HG03196 (cell line): ENCODE measurements around the gene TSR1.

ENCODE experiments used
- ATAC-seq: cut with Tn5 transposase; IDR thresholded peaks from one replicate; pipeline ENCODE4 v1.9.1; 2021; ENCODE audit not compliant: unreplicated experiment

TSR1 gene

DNA sequence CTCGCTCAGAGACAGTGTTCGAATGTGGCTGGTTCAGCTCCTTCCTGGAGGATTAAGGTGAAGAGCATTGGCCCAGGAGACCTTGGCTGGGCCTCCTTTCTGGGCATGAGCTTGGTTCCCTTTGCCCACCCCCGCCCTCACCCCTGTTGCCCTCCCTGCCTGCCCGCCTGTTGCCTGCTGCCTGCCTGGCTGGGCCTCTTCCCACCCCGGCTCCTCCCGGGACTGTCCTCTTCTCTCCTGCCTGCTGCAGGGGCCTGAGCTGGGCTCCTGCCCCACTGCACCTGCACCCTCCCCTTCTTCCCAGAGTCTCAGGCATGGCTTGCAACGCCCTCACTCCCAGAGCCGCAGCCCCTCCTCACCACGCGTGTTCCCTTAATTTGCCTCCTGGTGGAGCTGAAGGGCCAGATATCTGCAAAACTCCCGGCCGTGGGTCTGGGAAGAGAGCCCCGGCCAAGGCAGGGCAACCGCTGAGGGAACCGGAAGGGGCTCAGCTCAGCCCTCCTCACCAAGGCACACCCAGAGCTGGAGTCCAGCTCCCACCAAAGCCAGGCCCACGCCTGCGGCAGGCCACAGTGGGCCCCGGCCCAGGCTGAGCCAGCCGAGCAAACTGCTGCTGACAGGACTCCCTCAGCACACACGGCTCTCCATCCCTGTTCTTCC lies 33.4 kb upstream of the TSR1 start:
- ATAC-seq, result no peak

DNA sequence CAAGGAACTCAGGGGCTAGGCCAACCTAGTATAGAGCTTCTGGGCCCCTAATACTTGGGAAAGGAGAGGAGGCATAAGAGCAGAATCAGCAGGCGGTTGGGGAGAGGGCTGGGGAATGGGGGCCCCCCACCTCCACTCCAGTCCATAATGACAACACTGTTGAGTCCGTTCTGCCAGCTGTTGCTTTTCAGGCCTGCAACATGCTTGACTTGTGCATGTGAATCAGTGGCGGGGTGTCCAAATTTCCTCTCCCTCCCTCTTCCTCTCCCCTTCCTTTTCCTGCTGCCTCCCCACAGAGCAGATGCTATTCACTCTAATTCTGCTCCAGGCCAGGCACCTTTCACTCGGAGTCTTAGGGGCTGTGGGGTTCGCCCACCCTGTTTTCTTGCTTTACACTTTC lies 32.8 kb upstream of the TSR1 start:
- no peak for ATAC-seq

- no peak for ATAC-seq
Observed at GRCh38 chr17:2368359-2368758, 32.1 kb upstream of the TSR1 start.

DNA sequence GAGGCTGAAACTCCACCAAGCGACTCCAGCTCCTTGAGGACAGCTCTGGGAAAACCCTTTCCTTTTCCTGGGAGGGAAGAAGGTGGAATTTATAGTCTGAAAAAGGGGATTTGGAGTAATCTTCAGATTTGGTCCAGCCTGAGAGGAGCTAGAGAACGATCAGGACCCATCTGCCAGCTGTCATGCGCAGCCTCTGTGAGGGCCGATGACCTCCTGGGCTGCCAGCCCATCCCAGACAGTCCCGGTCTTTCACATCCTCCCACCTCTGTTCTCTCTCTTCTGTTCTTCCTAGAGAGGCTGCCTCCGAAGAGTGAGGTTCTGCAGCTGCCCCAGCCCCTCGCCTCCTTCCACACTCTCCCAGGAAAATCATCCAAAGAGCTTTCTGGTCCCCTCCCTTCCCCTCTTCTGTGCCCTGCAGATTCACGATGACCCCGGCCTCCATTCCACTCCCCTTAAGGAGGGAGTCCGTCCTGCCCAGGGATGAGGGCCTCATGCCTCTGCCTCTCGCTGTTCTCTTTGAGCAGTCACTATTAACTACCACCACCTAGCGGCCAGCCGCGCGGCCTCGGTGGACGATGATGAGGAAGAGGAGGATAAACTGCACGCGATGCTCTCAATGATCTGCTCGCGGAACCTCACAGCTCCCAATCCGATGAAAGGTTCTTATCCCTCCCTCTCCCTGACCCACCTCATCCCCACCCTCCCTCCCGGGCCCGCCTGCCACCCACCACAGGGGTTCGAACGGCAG lies 30.7 kb upstream of the TSR1 start:
- ATAC-seq, result no peak

DNA sequence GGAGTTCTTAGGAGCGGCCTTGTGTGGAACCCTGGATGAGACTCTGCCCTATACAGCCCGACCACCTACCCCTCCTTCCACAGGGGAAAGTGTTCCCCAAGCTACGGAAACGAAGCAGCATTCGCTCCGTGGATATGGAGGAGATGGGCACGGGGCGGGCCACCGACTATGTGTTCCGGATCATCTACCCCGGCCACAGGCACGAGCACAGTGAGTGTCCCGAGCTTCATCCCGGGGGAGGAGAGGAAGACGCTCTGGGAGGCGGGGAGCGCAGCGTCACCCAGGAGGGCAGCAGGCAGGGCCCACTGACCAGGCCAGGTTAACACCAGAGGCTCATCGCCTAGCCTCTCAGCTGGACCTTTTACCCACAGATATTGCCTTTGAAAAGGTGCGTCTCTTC lies 28.9 kb upstream of the TSR1 start:
- no peak for ATAC-seq

DNA sequence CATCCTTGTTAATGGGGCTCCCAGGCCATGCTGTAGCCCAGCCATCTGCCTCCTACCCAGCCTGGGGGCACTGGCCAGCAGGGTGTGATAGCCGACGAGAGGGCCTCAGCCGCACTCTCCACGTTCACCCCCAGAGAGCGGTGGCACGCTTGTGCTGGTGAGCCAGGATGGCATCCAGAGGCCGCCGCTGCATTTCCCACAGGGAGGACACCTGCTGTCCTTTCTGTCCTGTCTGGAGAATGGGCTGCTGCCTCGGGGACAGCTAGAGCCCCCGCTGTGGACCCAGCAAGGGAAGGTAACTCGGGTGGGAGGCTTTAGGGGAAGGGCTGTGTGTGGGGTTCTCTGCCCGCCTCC lies 28.5 kb upstream of the TSR1 start:
- no peak for ATAC-seq

DNA sequence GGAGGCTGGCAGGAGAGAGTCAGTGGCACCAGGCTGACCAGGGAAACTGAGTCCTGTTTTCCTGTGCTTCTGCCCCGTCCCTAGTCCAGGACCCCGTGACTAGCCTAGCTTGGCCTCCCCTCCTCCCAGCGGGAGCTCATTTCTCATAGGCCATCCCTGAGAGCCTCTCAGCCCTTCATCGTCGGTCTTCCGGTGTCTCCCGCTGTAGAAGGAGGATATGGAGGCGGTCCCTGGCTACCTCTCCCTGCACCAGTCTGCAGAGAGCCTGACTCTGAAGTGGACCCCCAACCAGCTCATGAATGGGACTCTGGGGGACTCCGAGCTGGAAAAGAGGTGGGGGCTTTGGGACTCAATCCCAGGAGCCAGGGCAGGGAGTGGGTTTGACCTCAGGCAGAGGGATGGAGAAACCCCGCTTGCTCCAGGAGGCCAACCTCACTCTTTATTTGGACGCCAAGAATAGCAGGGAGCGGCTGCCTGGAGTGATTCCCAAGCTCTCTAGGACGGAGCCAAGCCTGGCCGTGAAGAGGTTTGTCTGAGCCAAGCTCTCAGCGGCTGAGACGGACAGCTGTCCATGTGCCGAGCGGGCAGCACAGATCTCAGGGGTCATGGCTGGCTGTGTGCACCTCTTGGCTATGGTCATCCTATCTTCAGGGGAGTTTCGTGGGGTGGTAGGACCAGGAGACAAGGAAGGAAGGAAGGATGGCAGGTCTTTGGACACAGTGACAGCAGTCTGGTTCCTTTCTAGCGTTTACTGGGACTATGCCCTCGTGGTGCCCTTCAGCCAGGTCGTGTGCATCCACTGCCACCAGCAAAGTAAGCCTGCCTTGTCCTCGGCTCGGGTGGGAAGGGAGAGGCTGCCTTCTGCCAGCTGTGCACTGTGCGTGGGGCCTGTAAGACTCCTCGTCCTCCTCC lies 27.9 kb upstream of the TSR1 start:
- no peak for ATAC-seq

DNA sequence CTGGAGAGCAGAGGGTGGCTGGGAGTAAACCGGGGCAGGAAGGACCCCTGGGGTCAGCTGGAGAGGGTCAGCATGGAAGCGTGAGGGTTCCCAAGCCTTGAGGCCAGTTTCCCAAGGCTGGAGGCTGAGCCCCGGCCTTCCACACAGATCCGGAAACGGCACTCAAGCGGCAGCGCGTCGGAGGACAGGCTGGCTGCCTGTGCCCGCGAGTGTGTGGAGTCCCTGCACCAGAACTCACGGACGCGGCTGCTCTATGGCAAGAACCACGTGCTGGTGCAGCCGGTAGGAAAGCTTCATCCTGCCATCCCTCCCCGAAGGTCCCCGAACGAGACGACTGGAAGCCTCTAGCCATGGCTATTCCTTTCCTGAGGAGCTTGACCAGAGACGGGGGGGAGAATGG lies 27.1 kb upstream of the TSR1 start:
- no peak for ATAC-seq

- ATAC-seq, result no peak
Observed at GRCh38 chr17:2362881-2363280, 26.6 kb upstream of the TSR1 start.

DNA sequence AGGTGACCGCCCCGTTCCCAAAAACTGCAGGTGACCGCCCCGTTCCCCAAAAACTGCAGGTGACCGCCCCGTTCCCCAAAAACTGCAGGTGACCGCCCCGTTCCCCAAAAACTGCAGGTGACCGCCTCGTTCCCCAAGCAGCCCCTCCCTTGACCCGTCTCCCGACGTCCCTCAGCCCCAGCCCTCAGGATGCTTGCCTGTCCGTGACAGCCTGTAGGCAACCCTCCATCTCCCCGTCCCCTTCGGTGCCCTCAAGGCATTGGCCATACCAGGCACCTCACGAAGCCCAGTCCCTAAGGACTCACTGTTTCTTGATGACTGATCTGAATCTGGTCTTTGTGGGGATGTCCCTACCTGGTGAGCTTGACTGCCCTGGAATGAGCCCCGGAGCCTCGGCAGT lies 26.2 kb upstream of the TSR1 start:
- no peak for ATAC-seq

GRCh38 chr17:2362016-2362415 lies 25.8 kb upstream of the TSR1 start:
- no peak for ATAC-seq

GRCh38 chr17:2361010-2361760 lies 24.9 kb upstream of the TSR1 start:
- ATAC-seq, result no peak

DNA sequence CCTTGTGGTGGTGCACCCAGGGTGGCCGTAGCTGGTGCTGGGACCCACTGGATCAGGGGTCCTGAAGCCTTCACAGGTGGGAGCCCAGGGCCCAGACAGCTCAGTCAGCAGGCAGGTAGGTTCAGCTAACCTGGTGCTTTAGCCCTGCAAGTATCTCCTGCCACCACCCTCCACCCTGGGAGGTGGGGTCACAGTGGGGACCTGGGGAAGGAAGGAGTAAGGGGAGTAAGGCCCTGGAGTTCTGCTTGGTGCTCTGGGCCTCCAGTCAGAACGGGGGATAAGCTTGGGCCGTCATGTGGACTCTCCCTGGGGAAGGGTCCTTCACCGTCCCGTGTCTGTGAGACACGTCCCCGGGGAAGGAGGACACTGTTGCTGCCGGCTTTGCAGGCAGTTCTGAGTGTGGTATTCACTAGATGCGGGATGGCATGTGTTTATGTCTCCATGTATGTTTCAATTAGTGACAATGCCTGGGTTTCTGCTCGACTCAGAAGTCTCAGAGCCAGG lies 21.7 kb upstream of the TSR1 start:
- no peak for ATAC-seq

DNA sequence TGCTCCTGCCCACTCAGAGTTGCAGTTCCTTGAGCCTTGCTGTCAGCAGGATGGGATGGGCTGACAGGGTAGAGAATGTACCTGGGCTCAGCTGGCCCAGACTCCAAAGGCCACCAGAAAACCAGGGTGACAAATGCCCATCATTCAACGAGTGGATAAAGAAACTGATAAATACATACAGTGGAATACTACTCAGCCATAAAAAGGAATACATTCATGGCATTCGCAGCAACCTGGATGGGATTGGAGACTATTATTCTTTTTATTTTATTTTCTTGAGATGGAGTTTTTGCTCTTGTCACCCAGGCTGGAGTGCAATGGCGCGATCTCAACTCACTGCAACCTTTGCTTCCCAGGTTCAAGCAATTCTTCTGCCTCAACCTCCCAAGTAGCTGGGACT lies 21.0 kb upstream of the TSR1 start:
- ATAC-seq, result no peak

DNA sequence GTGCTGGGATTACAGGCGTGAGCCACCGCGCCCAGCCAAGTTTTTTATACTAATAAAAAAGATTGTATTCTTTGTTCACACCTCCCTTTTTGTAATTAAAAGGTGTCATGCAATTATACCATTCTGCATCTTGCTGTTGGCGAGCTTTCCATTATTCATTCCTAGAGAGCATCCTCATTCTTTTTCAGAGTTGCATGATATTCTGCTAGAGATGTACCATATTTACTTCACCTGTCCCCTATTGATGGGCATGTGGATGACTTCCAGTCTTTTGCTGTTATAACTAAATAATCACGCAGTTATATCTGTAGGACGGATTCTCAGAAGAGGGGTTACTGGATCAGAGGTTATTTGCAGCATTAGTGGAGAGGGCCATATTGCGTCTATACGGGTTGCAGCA lies 18.1 kb upstream of the TSR1 start:
- ATAC-seq, result no peak

DNA sequence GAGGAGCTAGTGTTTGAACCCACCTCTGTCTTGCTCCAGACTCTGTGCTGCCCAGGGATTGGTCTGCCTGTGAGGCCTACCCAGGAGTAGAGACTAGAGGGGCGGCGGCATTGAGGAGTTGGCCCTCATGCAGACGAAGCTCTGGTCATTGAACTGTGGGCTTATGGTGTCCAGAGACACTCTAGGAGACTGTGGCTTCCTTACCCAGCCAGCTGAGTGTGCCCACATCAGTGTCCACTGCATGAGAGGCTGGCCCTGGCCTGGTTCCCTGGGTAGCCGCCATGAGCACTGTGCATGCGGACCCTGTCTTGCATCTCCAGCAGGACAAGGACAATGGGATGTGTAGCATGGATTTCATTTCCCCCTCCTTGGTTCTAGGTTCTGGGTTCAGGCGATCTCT lies 15.0 kb upstream of the TSR1 start:
- no peak for ATAC-seq

DNA sequence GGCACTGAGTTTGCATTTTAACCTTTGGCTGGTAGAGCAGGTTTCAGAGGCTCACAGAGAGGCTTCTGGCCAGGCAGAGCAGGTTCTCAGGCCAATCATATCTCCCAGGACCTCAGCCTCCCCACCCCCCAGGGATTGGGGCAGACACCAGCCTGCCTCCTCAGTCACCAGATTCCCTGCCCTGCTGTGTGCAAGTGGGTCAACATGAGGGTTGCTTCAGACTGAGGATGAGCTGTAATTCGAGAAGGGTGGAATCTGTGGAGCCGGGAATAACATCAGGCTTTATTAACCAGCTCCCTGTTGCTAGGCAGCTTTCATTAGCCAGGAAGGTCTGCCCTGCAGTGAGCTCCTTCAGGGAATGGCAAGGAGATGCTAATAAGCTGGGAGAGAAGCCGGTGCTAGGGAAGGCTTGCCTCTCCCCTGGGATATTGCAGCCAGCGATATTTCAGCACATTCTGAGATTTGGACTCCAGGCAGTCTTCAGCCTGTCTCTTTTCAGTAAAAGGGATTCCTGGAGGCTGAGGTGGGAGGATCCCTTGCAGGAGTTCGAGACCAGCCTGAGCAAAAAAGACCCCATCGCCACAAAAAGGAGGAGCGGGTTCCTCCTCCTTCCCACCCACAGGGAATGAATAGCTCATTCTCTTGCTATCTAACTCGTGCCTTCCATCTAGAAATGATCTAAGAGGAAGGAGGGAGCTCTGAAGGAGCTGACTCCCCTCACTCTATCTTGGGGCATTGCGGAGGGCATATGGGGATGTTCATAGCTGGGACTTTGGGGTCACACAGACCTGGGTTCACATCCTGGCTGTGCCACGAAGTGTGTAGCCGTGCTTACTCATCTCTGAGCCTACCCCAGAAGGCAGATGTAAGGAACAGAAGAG lies 11.8 kb upstream of the TSR1 start:
- no peak for ATAC-seq

GRCh38 chr17:2346475-2346874 lies 10.2 kb upstream of the TSR1 start:
- no peak for ATAC-seq

DNA sequence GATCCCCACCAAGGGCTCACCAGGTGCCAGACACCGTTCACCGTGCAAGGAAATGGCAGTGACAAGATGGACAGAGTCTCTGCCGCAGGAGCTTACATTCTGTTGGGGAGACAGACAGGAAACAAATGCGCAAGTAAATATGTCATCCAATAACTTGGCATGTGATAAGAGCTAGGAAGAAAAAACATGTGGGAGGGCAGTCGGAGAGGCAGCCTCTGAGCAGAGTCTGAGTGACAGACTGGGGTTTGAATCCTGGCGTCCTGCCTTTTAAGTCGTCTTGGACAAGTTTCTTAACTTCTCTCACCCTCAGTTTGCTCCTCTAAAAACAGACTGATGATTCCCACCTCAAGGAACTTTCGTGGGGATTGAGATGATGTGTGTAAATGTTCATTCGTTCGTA lies 8.3 kb upstream of the TSR1 start:
- ATAC-seq, result no peak

GRCh38 chr17:2343421-2343820 lies 7.2 kb upstream of the TSR1 start:
- ATAC-seq, result no peak
